Smooth muscle cell of the coronary artery (primary cell): ENCODE results near the gene GAPDHS. TPM values are rescaled to one million over a fixed set of nuclear protein-coding genes. Genes with fewer than 3 reads are reported as not detected.

ENCODE experiments used
- total RNA-seq: library from RNA; depleted of rRNA; stranded (reverse); fragments of >200 nt; gene quantifications from 2 replicates; pipeline ENCODE4 v1.2.3, GENCODE V29; 2014; ENCODE audit warnings: low replicate concordance

Gene GAPDHS
- not detected in 2 replicates for total RNA-seq

DNA sequence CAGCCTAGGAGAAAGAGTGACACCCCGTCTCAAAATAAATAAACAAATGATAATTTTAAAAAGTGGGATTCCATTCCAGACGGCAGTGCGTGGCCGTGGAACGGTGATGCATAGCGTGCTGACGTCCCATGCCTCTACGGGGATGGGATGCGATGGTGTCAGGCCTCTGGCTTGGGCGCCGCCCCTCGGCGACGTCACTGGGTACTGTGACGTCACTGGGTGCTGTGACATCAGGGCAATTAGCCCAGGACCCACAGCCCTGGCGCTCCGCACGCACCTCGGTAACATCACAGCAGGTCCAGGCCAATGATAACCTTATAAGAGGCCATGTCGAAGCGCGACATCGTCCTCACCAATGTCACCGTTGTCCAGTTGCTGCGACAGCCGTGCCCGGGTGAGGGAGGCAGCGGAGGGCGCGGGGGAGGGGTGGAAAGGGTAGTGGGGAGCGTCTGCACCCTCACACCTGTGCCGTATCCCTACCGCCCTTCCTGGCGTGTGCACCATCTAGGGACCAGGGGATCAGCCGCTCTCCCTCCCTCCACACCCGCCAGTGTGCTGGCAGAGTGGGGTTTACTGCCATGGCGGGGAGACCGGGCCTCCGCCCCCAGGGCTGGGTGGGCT, at the start of gene GAPDHS:
Gene GAPDHS (plus strand): TSS at position 256 of the 621 bp plus-strand sequence. CDS start 72 bp downstream, at position 328.

DNA sequence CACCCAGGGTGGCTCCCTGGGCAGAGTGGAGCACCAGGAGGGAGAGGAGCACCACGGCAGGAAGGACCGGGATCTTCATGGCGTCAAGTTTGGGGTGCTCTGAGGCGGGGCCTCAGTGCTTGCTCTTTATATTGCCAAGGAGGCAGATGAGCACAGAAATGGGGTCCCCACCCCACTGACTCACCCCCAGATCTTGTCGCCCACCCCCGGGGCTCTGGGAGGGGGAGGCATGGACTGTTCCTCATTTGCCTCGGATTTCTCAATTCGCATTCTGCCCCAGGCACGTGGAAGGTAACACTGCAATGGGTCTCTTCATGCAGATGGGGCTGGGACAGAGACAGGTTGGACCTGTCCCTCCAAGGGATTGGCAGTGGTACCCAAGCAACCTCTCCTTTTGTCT, 42.9 kb upstream of the GAPDHS start, which contains the start of gene KRTDAP:
Gene KRTDAP (minus strand): TSS at position 101 of the 400 bp plus-strand sequence. CDS start 22 bp downstream, at position 79.

DNA sequence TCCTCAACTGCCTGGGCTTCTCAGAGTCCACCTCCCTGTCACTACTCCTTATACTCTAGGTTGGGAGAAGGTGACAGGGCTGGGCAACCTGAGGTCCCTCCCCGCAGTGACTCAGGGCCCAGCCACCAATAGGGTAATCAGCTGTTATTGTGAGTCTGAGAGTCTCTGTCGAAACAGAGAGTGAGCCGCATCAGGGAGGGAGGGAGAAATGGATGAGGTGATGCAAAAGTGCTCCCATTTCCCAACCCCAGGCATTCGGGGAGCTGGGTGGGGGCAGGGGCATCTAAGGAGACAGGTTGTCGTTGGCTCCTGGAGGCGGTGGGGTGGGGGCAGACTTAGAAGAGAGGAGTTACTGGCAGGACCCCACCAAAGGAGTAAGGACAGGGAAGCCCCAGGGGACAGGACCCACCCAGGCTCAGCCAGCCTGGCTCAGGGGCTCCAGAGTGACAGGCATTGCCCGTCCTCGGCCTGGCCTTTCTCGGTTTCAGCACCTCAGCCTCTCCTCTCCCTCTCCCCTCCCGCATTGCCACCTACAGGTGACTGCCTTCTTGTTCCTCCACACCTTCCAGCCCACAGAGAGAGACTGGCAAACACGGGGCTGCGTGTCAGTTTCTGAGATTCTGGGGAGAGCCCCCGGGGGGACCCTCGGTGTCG, 19.5 kb upstream of the GAPDHS start, which contains the start of gene DMKN:
Gene DMKN (minus strand): TSS at position 22 of the 654 bp plus-strand sequence. CDS start 174 bp downstream, outside the sequence.

DNA sequence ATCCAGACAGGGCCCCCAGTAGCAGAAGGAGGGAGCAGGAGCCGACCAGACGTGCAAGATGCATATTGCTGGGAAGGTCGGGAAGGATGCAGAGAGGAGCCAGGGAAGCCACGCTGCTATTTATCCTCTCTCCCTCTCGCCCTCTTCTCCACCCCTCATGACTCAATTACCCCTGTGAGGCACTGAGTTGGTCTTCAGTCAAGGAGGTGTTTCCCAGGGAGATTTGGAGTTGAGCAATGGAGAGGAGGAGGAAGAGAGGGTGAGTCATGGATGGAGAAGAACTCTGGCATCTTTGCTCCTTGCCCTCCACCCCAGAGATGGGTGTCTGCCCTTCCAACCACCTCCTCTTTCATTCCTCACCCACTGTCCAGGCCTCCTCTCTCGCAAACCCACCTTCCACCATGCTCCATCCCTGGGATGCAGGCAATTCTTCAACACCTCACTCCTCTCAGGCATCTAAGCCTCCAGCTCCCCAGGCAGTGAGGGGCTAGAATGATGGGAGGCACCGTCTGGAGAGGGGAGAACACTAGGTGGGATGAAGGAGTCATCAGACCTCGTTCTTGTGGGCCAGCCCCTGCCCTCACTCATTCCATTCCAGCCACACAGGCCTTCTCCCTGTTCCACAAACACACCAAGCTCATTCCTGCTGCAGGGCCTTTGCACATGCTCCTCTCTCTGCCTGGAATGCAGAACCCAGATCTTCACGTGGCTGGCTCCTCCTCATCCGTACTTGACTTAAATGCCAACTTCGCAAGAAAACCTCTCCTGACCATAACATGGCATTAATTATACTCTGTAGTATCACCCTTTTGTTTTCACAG, 4.8 kb upstream of the GAPDHS start, which contains the start of gene SBSN:
Gene SBSN (minus strand): TSS at position 94 of the 821 bp plus-strand sequence. CDS start 30 bp downstream, at position 64.

DNA sequence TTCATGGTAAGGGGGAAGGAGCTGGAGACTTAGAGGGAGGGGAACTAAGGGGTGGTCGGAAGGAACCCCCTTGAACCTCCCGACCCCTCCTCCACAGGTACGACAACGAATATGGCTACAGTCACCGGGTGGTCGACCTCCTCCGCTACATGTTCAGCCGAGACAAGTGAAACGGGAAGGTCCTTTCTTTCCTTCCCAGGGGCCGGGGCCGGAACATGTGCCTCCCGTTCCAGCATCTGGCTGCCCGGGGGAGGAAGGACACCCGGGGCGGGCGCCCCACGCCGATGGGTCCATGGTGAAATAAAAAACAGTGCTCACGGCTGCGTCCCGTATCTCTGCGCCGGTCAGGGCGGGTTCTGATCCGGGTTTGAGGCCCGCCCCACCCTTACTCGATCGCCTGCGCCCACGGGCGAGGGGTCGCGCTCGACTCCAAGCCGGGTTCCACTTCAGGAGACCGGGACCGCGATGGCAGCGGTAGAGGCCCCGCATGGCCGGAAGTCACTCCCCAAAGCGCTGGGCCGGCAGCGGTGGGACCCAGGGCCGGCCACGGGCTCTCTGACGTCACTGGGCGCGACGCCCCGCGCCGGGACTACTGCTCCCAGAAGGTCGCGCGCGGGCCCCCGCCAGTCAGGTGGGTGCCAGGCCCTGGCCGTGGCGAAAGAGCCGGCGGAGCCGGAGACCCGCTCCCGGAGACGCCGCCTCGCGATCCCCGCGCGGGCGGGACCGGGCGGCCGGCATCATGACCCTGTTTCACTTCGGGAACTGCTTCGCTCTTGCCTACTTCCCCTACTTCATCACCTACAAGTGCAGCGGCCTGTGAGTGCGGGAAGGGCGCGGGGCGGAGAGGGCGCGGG, 12.0 kb downstream of the GAPDHS start, which contains the start of gene TMEM147:
Gene TMEM147 (plus strand): TSS at position 626 of the 854 bp plus-strand sequence. CDS start 114 bp downstream, at position 740.

DNA sequence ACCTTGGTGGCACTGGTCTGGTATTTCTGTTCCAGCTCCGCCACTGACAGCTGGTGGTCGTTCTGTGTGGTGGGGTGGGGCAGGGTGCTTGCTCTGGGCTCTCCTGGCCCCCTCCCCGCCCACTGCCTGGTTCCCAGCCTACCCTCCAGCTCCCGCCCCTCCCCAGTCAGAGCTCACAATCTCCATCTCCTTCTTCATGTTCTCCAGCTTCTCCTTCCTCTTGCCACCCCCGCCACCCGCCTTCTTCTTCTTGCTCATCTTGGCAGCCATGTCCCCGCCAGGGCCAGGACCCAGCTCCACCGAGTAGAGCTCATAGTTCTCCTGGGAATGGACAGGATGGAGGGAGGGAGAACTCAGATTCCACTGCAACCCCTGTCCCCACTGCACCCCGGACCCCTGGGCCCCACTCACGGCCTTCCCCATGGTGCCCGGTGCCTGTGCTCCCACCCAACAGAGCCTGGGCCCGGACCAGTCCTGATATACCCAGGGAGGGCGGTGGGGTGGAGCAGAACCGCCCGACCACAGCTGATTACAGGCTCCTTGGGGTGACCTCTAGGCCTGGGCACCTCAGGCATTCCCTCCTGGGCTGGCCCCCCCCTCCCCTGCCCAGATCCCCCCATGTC, 30.1 kb downstream of the GAPDHS start, which contains the start of gene ATP4A:
Gene ATP4A (minus strand): TSS at position 452 of the 623 bp plus-strand sequence. CDS start 29 bp downstream, at position 423.

DNA sequence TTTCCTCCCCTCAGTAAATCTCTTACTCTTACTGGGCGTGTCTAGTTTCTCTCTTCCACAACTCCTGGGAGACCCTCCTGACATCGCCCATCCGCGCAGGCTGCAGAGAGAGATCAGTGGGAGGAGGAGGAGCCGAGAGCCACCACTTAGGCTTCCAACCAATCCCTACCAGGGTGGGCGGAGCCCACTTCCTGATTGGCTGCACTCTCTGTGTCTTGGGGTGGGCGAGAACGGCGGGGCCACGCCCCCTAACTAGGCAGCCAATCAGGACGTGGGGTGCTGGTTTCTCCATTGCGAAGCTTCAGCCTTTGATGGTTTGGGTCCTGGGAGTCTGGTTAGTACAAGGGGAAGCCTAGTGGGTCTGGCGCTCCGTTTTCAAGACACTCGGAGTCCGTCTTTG, 52.6 kb downstream of the GAPDHS start, which contains the start of gene PMIS2:
Gene PMIS2 (plus strand): TSS at position 326 of the 400 bp plus-strand sequence. CDS start 87 bp downstream, outside the sequence.

Other genes with a start within 250 kb of the GAPDHS start
- gene MAG, start 241.3 kb upstream of the GAPDHS start, total RNA-seq: 2.0 TPM in 1 of 2 replicates, not detected in the other
- gene CD22, start 204.3 kb upstream of the GAPDHS start, total RNA-seq: 0.70 and 0.98 TPM in 2 replicates
- not detected in 2 replicates for gene FFAR1, start 185.6 kb upstream of the GAPDHS start, total RNA-seq
- not detected in 2 replicates for gene FFAR3, start 175.0 kb upstream of the GAPDHS start, total RNA-seq
- gene GPR42, start 162.4 kb upstream of the GAPDHS start, total RNA-seq: not detected in 2 replicates
- not detected in 2 replicates for gene FFAR2, start 85.2 kb upstream of the GAPDHS start, total RNA-seq
- not detected in 2 replicates for gene KRTDAP, start 43.0 kb upstream of the GAPDHS start, total RNA-seq
- gene DMKN, start 19.8 kb upstream of the GAPDHS start, total RNA-seq: 0.38 and 49.4 TPM in 2 replicates
- 0.23 and 235 TPM in 2 replicates for gene SBSN, start 5.1 kb upstream of the GAPDHS start, total RNA-seq
- gene TMEM147, start 12.2 kb downstream of the GAPDHS start, total RNA-seq: 81.6 and 151 TPM in 2 replicates
- not detected in 2 replicates for gene ATP4A, start 30.2 kb downstream of the GAPDHS start, total RNA-seq
- not detected in 2 replicates for gene PMIS2, start 52.7 kb downstream of the GAPDHS start, total RNA-seq
- gene HAUS5, start 79.3 kb downstream of the GAPDHS start, total RNA-seq: 1.9 and 6.3 TPM in 2 replicates
- 20.2 and 35.9 TPM in 2 replicates for gene RBM42, start 95.6 kb downstream of the GAPDHS start, total RNA-seq
- gene ETV2, start 108.3 kb downstream of the GAPDHS start, total RNA-seq: 0.23 and 0.47 TPM in 2 replicates
- 541 and 559 TPM in 2 replicates for gene COX6B1, start 114.9 kb downstream of the GAPDHS start, total RNA-seq
- 0.08 TPM in 1 of 2 replicates, not detected in the other for gene UPK1A, start 133.1 kb downstream of the GAPDHS start, total RNA-seq
- gene ZBTB32, start 171.1 kb downstream of the GAPDHS start, total RNA-seq: not detected in 2 replicates
- gene KMT2B, start 184.5 kb downstream of the GAPDHS start, total RNA-seq: 3.3 and 4.0 TPM in 2 replicates
- gene IGFLR1, start 209.0 kb downstream of the GAPDHS start, total RNA-seq: 0.60 and 2.1 TPM in 2 replicates
- 4.9 and 6.1 TPM in 2 replicates for gene U2AF1L4, start 212.0 kb downstream of the GAPDHS start, total RNA-seq
- 2.9 and 17.7 TPM in 2 replicates for gene PSENEN, start 212.2 kb downstream of the GAPDHS start, total RNA-seq
- gene LIN37, start 215.1 kb downstream of the GAPDHS start, total RNA-seq: 4.4 and 13.0 TPM in 2 replicates
- 12.2 and 44.7 TPM in 2 replicates for gene HSPB6, start 223.6 kb downstream of the GAPDHS start, total RNA-seq
- 0.47 and 3.0 TPM in 2 replicates for gene PROSER3, start 224.7 kb downstream of the GAPDHS start, total RNA-seq
- gene ARHGAP33, start 242.1 kb downstream of the GAPDHS start, total RNA-seq: 1.7 and 2.2 TPM in 2 replicates